HepG2 (cell line): ENCODE measurements around the gene GH2. TPM values are rescaled to one million over a fixed set of nuclear protein-coding genes. Genes with fewer than 3 reads are reported as not detected.
"Not testable (repeated sequence)": the region's sequence is repeated elsewhere in the genome, so short reads cannot be mapped to it uniquely, and the experiment has no call there.

Experiments used
- ATAC-seq: fragments of 200-7000 bp; cut with Tn5 transposase; 3 replicates; pipeline ENCODE4 v1.9.1; 2020; ENCODE audit warnings: mild to moderate bottlenecking, moderate library complexity
- BruUV-seq: library from RNA; stranded (reverse); fragments of 400-500 nt; replicated peaks from 2 replicates; lab custom pipeline; 2021; lab: Mats Ljungman, UMichigan
- CTCF ChIA-PET: fragments of 300-600 bp; formaldehyde crosslinking; extraction: SDS; loops from one replicate; lab custom pipeline; 2021; ENCODE audit warnings: low total read pairs, inconsistent platforms, low intra/inter-chr PET ratio; lab: Yijun Ruan, JAX
- POLR2A ChIA-PET: fragments of 350-600 bp; sonication (Branson Sonifier 250); formaldehyde crosslinking; loops from one replicate; lab custom pipeline; 2020; ENCODE audit warnings: antibody characterized with exemption, inconsistent platforms; lab: Yijun Ruan, JAX
- DNase-seq: peaks from one replicate; pipeline ENCODE4 v3.0.0-alpha.2; 2015; ENCODE audit warnings: low spot score
- FAIRE-seq: peaks from 3 replicates; lab custom pipeline; 2011; peaks lifted over from hg19 to GRCh38; lab: Jason Lieb, UNC
- H2AFZ ChIP-seq: one replicate; pipeline ENCODE4 v1.6.1; 2011; ENCODE audit warnings: low read length, inconsistent platforms
- H3K27ac ChIP-seq: fragments of 300-600 bp; 3 replicates; pipeline ENCODE4 v1.8.0; 2011; ENCODE audit warnings: mixed run types, mild to moderate bottlenecking, mixed read lengths, low read length, inconsistent platforms; ENCODE audit not compliant: insufficient read depth; ENCODE audit errors: extremely low read length
- H3K27me3 ChIP-seq, 2 experiments: fragments of 200-600 bp in 1 of 2; 2 replicates in 1 of 2; 3 replicates in 1 of 2; pipeline versions ENCODE4 v1.6.0 to v1.8.0; 2011; ENCODE audit warnings: low read length in 2 of 2, mild to moderate bottlenecking in 2 of 2, moderate library complexity in 2 of 2, inconsistent platforms in 1 of 2; ENCODE audit not compliant: insufficient read depth in 2 of 2, control insufficient read depth in 1 of 2
- H3K36me3 ChIP-seq, 2 experiments: fragments of 200-600 bp in 1 of 2; replicated peaks in 1 of 2; 2 replicates in 1 of 2; 3 replicates in 1 of 2; pipeline versions ENCODE4 v1.5.1 to v1.8.0; 2011; ENCODE audit warnings: low read length in 2 of 2, inconsistent platforms in 1 of 2; ENCODE audit not compliant: insufficient read depth in 2 of 2, control insufficient read depth in 1 of 2
- H3K4me1 ChIP-seq: 2 replicates; pipeline ENCODE4 v1.5.1; 2012; ENCODE audit warnings: low read length, inconsistent platforms; ENCODE audit not compliant: insufficient read depth
- H3K4me2 ChIP-seq: 2 replicates; pipeline ENCODE4 v1.6.0; 2011; ENCODE audit warnings: low read depth, low read length, inconsistent platforms
- H3K4me3 ChIP-seq, 3 experiments: fragments of 200-600 bp in 1 of 3; sonication (generic), shearing (Covaris generic) in 1 of 3; replicated peaks in 1 of 3; 2 replicates each; pipeline ENCODE4 v1.5.1; 2011 to 2016; ENCODE audit warnings: low read length in 3 of 3, inconsistent platforms in 2 of 3, low read depth in 2 of 3, mild to moderate bottlenecking in 2 of 3, control low read depth in 1 of 3, mixed read lengths in 1 of 3; ENCODE audit not compliant: insufficient read depth in 1 of 3
- H3K79me2 ChIP-seq: one replicate; pipeline ENCODE4 v1.6.1; 2011; ENCODE audit warnings: low read length, inconsistent platforms; ENCODE audit not compliant: insufficient read depth
- H3K9ac ChIP-seq: 2 replicates; pipeline ENCODE4 v1.6.0; 2011; ENCODE audit warnings: mild to moderate bottlenecking, low read depth, low read length, inconsistent platforms; ENCODE audit not compliant: insufficient read depth
- H3K9me3 ChIP-seq: 2 replicates; pipeline ENCODE4 v1.5.1; 2012; ENCODE audit warnings: mild to moderate bottlenecking, low read length
- H4K20me1 ChIP-seq: 2 replicates; pipeline ENCODE4 v1.6.0; 2011; ENCODE audit warnings: inconsistent platforms, mild to moderate bottlenecking, low read length, moderate library complexity; ENCODE audit not compliant: insufficient read depth
- ZMYM3 ChIP-seq: sonication (generic); formaldehyde crosslinking; IDR thresholded peaks from 2 replicates; pipeline ENCODE4 v1.5.1; 2020; ENCODE audit warnings: mild to moderate bottlenecking, missing genetic modification reagents
- ZNF629 ChIP-seq: sonication (generic); formaldehyde crosslinking; conservative IDR thresholded peaks from 2 replicates; pipeline ENCODE4 v1.5.0; 2020; ENCODE audit warnings: missing genetic modification reagents
- WGBS: methylation state at CpG from one replicate; pipeline ENCODE4 v1.1.6; 2017; ENCODE audit warnings: low lambda C conversion rate; 5-methylcytosine and 5-hydroxymethylcytosine counted together
- in situ Hi-C: cut with HindIII; loops from 2 replicates; pipeline ENCODE4 v1.10.0; 2017; ENCODE audit warnings: low pct_unique_long_range_greater_than_20kb; ENCODE audit not compliant: extremely low pct_ligation_motif_present
- intact Hi-C: fragments of 100-400 bp; cut with micrococcal nuclease; formaldehyde crosslinking; loops from one replicate; pipeline ENCODE4 v1.10.0; 2022; ENCODE audit not compliant: unreplicated experiment
- polyA plus RNA-seq, 8 experiments: library from polyadenylated mRNA; depleted of rRNA in 3 of 8; stranded (reverse) in 7 of 8; unstranded in 1 of 8; fragments of >200 nt; fragmentation: Illumina TruSeq in 4 of 8; extraction: Trizol in 4 of 8; gene quantifications; 2 replicates each; pipeline versions ENCODE4 v1.2.1 to v1.2.3, GENCODE V29; 2011 to 2016; ENCODE audit warnings: low read depth in 4 of 8, missing spikeins in 1 of 8, mixed read lengths in 1 of 8; ENCODE audit not compliant: insufficient read depth in 1 of 8
- total RNA-seq, 5 experiments: library from RNA; depleted of rRNA; stranded (reverse); fragments of >200 nt; fragmentation: Illumina TruSeq; extraction: Trizol; gene quantifications; 2 replicates each; pipeline ENCODE4 v1.2.3, GENCODE V29; 2016; ENCODE audit warnings: low read depth in 1 of 5

Gene GH2
- total and polyA plus RNA-seq, 2 of the 13 experiments (the other 11 are each of a cell fraction or from before 2014, with no cell fraction given): not detected

DNA sequence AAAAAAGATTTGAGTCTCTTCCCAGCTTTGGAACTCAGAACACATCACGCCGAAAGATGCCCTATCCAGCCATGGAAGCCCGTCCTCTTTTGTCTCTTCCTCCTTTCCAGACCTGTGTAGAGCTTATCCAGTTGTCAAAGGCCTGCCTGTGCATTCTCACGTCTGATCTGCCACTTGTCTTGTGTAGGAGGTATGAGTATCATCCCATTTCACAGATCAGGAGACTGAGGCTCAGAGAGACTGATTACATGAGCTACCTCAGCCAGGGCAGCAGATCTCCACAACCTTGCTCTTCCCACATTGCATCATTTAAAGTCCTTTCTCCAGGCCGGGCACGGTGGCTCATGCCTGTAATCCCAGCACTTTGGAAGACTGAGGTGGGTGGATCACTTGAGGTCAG lies 7.1 kb downstream of the GH2 start:
- H3K4me1 ChIP-seq, H4K20me1 ChIP-seq, BruUV-seq, H3K27ac ChIP-seq, CTCF ChIA-PET, in situ Hi-C loops, intact Hi-C loops, FAIRE-seq, H3K9ac ChIP-seq, ATAC-seq, H2AFZ ChIP-seq, H3K79me2 ChIP-seq, H3K4me3 ChIP-seq, H3K9me3 ChIP-seq, H3K36me3 ChIP-seq, POLR2A ChIA-PET, H3K4me2 ChIP-seq, DNase-seq, H3K27me3 ChIP-seq: not testable (repeated sequence)
- TF ChIP-seq ZMYM3 (CRISPR knock-in tag) (0 out of 2 replicates have a peak, but pooled peaks have one; percentile 15), ZNF629 (CRISPR knock-in tag) (peak; percentile 79)
- 33% methylated on average over 6 of the region's 6 CpGs for WGBS

DNA sequence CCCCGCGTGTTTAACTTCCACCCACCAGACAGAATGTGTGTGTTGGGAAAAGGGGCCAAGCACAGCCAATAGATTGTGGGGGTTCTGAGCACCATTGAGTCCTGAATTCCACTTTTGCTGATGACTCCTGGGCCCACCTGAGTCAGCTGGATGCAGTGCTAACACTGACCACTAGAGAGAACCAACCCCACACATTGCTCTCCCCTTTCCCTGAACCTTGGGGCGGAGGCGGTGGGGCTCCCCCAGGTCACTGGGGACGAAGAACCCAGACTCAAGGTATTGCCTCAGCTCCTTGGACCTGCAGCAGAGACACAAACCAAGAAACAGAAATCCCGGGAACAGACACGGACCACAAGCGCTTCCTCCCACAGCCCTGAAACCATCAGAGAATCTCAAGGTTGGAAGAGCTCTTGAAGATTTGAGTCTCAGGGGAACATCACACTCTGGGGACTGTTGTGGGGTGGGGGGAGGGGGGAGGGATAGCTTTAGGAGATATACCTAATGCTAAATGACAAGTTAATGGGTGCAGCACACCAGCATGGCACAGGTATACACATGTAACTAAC lies 7.6 kb downstream of the GH2 start:
- H3K9me3 ChIP-seq, FAIRE-seq, H3K4me3 ChIP-seq, H3K4me1 ChIP-seq, H2AFZ ChIP-seq, intact Hi-C loops, H3K27ac ChIP-seq, POLR2A ChIA-PET, BruUV-seq, H4K20me1 ChIP-seq, H3K27me3 ChIP-seq, DNase-seq, H3K4me2 ChIP-seq, CTCF ChIA-PET, H3K9ac ChIP-seq, in situ Hi-C loops, H3K79me2 ChIP-seq, H3K36me3 ChIP-seq: not testable (repeated sequence)
- ATAC-seq: peak; percentile 72
- 93% methylated on average over 3 of the region's 8 CpGs for WGBS

DNA sequence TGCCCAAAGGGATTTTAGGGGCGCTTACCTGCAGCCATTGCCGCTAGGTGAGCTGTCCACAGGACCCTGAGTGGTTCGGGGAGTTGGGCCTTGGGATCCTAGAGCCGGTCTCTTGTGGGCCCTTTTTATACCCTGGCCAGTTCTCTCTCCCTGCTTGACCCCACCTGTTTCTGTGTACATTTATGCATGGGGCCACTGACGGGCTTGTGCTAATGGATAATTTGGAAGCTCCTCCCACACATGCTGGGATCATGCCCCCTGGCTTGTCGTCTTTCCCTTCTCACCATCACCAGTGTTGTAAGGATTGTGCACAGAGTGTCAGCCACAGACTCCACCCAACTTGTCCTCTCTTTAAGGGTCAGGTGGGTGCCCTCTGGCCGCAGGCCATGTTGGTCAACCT lies 8.2 kb downstream of the GH2 start, which contains the start of gene CSH2:
CSH2 (minus strand) TSS at position 101 of the 400 bp plus-strand sequence; CDS start at position 38, 63 bp downstream.
- CTCF ChIA-PET: not testable (repeated sequence)

DNA sequence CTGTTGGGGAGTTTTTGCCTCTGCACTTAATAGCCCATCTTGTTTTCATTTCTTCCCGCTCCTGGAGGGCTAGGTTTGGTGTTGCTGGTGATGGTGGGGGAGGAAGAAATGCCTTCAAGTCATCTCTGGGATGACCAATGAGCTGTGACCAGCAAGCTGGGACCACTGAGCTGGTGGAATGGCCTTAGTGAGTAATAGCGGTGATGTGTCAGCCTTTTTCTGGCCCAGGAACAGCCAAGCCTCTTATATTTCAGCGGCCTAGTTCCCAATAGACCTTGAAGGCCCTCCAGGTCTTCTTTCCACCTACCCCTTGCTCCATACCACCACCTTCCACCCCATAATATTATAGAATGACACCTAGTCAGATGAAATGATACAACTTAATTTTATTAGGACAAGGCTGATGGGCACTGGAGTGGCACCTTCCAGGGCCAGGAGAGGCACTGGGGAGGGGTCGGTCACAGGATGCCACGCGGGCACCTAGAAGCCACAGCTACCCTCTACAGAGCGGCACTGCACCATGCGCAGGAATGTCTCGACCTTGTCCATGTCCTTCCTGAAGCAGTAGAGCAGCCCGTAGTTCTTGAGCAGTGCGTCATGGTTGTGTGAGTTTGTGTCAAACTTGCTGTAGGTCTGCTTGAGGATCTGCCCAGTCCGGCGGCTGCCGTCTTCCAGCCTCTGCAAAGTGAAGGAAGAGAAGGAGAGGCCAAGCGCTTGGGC lies 9.9 kb downstream of the GH2 start:
- H3K4me2 ChIP-seq, BruUV-seq, H3K9me3 ChIP-seq, ATAC-seq, H4K20me1 ChIP-seq, POLR2A ChIA-PET, H3K4me3 ChIP-seq, H3K4me1 ChIP-seq, H3K9ac ChIP-seq, H3K27ac ChIP-seq, FAIRE-seq, intact Hi-C loops, H3K36me3 ChIP-seq, H3K79me2 ChIP-seq, H2AFZ ChIP-seq, CTCF ChIA-PET, in situ Hi-C loops, DNase-seq: not testable (repeated sequence)
- 48% methylated on average over 7 of the region's 15 CpGs for WGBS
- peaks cover 0 to 12% of the 10 kb centered on the region in 2 experiments; a peak in 3 of 5 replicates for H3K27me3 ChIP-seq

More for the DNA sequence above, 8.2 kb downstream of the GH2 start, which contains the start of gene CSH2:
- H4K20me1 ChIP-seq, H3K4me3 ChIP-seq, in situ Hi-C loops, H2AFZ ChIP-seq, H3K27ac ChIP-seq, H3K27me3 ChIP-seq, FAIRE-seq, H3K36me3 ChIP-seq, intact Hi-C loops, H3K9me3 ChIP-seq, H3K79me2 ChIP-seq, POLR2A ChIA-PET, H3K4me1 ChIP-seq, H3K9ac ChIP-seq, BruUV-seq, ATAC-seq, DNase-seq, H3K4me2 ChIP-seq: not testable (repeated sequence)
- WGBS: 48% methylated on average over 3 of the region's 7 CpGs
